IPS-18c (cell line): Measurements from ENCODE around the gene SMS.

Source experiments
- H3K4me3 ChIP-seq: 2 replicates; pipeline ENCODE4 v1.7.0; 2013; ENCODE audit warnings: low read depth, mild to moderate bottlenecking, low read length, moderate library complexity; ENCODE audit not compliant: insufficient read depth
- H3K9me3 ChIP-seq: one replicate; pipeline ENCODE4 v1.6.1; 2013; ENCODE audit warnings: mild to moderate bottlenecking, low read length, moderate library complexity; ENCODE audit not compliant: control insufficient read depth, insufficient read depth

Gene SMS

GRCh38 chrX:22004866-22005265 lies 64.4 kb downstream of the SMS start:
- no peaks in the 10 kb centered on the region for H3K9me3 ChIP-seq

GRCh38 chrX:22012051-22012450 lies 71.5 kb downstream of the SMS start:
- no peak overlapping the region for H3K4me3 ChIP-seq

More at GRCh38 chrX:22004866-22005265, 64.4 kb downstream of the SMS start:
- H3K4me3 ChIP-seq: no peak overlapping the region

GRCh38 chrX:22012931-22013330 lies 72.4 kb downstream of the SMS start:
- Histone ChIP-seq H3K9me3 (no peaks in the 10 kb centered on the region), H3K4me3 (no peak overlapping the region)

More at GRCh38 chrX:22012051-22012450, 71.5 kb downstream of the SMS start:
- H3K9me3 ChIP-seq: no peaks in the 10 kb centered on the region

GRCh38 chrX:22015139-22015750 lies 74.7 kb downstream of the SMS start:
- Histone ChIP-seq H3K4me3 (no peak overlapping the region), H3K9me3 (no peaks in the 10 kb centered on the region)

GRCh38 chrX:22021751-22022324 lies 81.3 kb downstream of the SMS start:
- no peak overlapping the region for H3K4me3 ChIP-seq
- H3K9me3 ChIP-seq: peaks cover 3% of the 10 kb centered on the region

GRCh38 chrX:22024577-22024976 lies 84.1 kb downstream of the SMS start:
- Histone ChIP-seq H3K4me3 (no peak overlapping the region), H3K9me3 (peaks cover 3% of the 10 kb centered on the region)

- Histone ChIP-seq H3K4me3 (no peak overlapping the region), H3K9me3 (peaks cover 3% of the 10 kb centered on the region)
Observed at GRCh38 chrX:22025751-22026150, 85.2 kb downstream of the SMS start.

GRCh38 chrX:22026731-22027130 lies 86.2 kb downstream of the SMS start:
- no peaks in the 10 kb centered on the region for H3K9me3 ChIP-seq
- no peak overlapping the region for H3K4me3 ChIP-seq

GRCh38 chrX:22032084-22032483 lies 91.6 kb downstream of the SMS start, which contains the start of gene PHEX:
Gene PHEX, plus strand, starts transcription at chrX:22032325. Its CDS starts 681 bp downstream, at chrX:22033006.
- H3K9me3 ChIP-seq: no peaks in the 10 kb centered on the region

GRCh38 chrX:22032506-22032905 lies 92.0 kb downstream of the SMS start:
- Histone ChIP-seq H3K9me3 (no peaks in the 10 kb centered on the region), H3K4me3 (no peak overlapping the region)

More at GRCh38 chrX:22032084-22032483, 91.6 kb downstream of the SMS start, which contains the start of gene PHEX:
- H3K4me3 ChIP-seq: no peak within 1 kb of the TSS

- Histone ChIP-seq H3K4me3 (no peak overlapping the region), H3K9me3 (no peaks in the 10 kb centered on the region)
Observed at GRCh38 chrX:22033818-22034217, 93.3 kb downstream of the SMS start.

GRCh38 chrX:22035236-22035635 lies 94.7 kb downstream of the SMS start:
- Histone ChIP-seq H3K9me3 (no peaks in the 10 kb centered on the region), H3K4me3 (no peak overlapping the region)

GRCh38 chrX:22037225-22037624 lies 96.7 kb downstream of the SMS start:
- H3K9me3 ChIP-seq: no peaks in the 10 kb centered on the region
- no peak overlapping the region for H3K4me3 ChIP-seq

GRCh38 chrX:22037911-22038537 lies 97.5 kb downstream of the SMS start:
- Histone ChIP-seq H3K9me3 (no peaks in the 10 kb centered on the region), H3K4me3 (no peak overlapping the region)

- Histone ChIP-seq H3K9me3 (no peaks in the 10 kb centered on the region), H3K4me3 (no peak overlapping the region)
Observed at GRCh38 chrX:22039541-22039940, 99.0 kb downstream of the SMS start.

- Histone ChIP-seq H3K4me3 (no peak overlapping the region), H3K9me3 (no peaks in the 10 kb centered on the region)
Observed at GRCh38 chrX:22040184-22040583, 99.7 kb downstream of the SMS start.

GRCh38 chrX:22041907-22042530 lies 101.5 kb downstream of the SMS start:
- Histone ChIP-seq H3K4me3 (no peak overlapping the region), H3K9me3 (no peaks in the 10 kb centered on the region)

- Histone ChIP-seq H3K9me3 (no peaks in the 10 kb centered on the region), H3K4me3 (no peak overlapping the region)
Observed at GRCh38 chrX:22043872-22044271, 103.4 kb downstream of the SMS start.
